IMR-90 (cell line): ENCODE results near the gene TP53BP2. TPM values are rescaled to one million over a fixed set of nuclear protein-coding genes. Genes with fewer than 3 reads are reported as not detected.
A peak's percentile ranks its signal among the peaks of the same experiment; 100 is the strongest.

ENCODE experiments used
- ATAC-seq: fragments of 200-7000 bp; cut with Tn5 transposase; 2 replicates; pipeline ENCODE4 v1.9.1; 2020; ENCODE audit warnings: low read depth, mild to moderate bottlenecking, moderate library complexity
- BruUV-seq: library from RNA; stranded (reverse); fragments of 400-500 nt; replicated peaks from 2 replicates; lab custom pipeline; 2021; lab: Mats Ljungman, UMichigan
- CTCF ChIA-PET: fragments of 300-600 bp; formaldehyde crosslinking; extraction: SDS; loops from one replicate; lab custom pipeline; 2021; ENCODE audit warnings: antibody characterized with exemption; lab: Yijun Ruan, JAX
- POLR2A ChIA-PET: fragments of 300-600 bp; sonication (Branson Sonifier 250); formaldehyde crosslinking; loops from one replicate; lab custom pipeline; 2022; ENCODE audit warnings: antibody characterized with exemption; ENCODE audit not compliant: unreplicated experiment; lab: Charles Lee
- DNase-seq: peaks from one replicate; pipeline ENCODE4 v3.0.0; 2013
- H2AFZ ChIP-seq: replicated peaks from 2 replicates; pipeline ENCODE3; 2013; ENCODE audit warnings: low read length, mild to moderate bottlenecking; ENCODE audit not compliant: poor library complexity
- H2AK5ac ChIP-seq: 2 replicates; pipeline ENCODE4 v1.6.1; 2013; ENCODE audit warnings: low read depth, low read length, inconsistent platforms
- H2AK9ac ChIP-seq: replicated peaks from 2 replicates; pipeline ENCODE3; 2013; ENCODE audit warnings: mild to moderate bottlenecking, low read depth, low read length, moderate library complexity; ENCODE audit not compliant: poor library complexity
- H2BK120ac ChIP-seq: 2 replicates; pipeline ENCODE4 v1.6.1; 2013; ENCODE audit warnings: low read depth, low read length, inconsistent platforms
- H2BK15ac ChIP-seq: 3 replicates; pipeline ENCODE4 v1.6.1; 2013; ENCODE audit warnings: low read depth, low read length, inconsistent platforms
- H2BK20ac ChIP-seq: 2 replicates; pipeline ENCODE4 v1.6.1; 2013; ENCODE audit warnings: low read depth, mild to moderate bottlenecking, inconsistent platforms, low read length, moderate library complexity
- H2BK5ac ChIP-seq: 2 replicates; pipeline ENCODE4 v1.6.1; 2013; ENCODE audit warnings: mild to moderate bottlenecking, low read depth, low read length, inconsistent platforms; ENCODE audit not compliant: poor library complexity, severe bottlenecking
- H3K14ac ChIP-seq: replicated peaks from 2 replicates; pipeline ENCODE4 v1.6.1; 2013; ENCODE audit warnings: low read depth, low read length, inconsistent platforms
- H3K18ac ChIP-seq: 2 replicates; pipeline ENCODE4 v1.6.1; 2013; ENCODE audit warnings: low read depth, low read length, control low read depth
- H3K23ac ChIP-seq: 2 replicates; pipeline ENCODE4 v1.6.1; 2013; ENCODE audit warnings: low read depth, low read length, inconsistent platforms
- H3K27ac ChIP-seq: 2 replicates; pipeline ENCODE4 v1.5.1; 2013; ENCODE audit warnings: mild to moderate bottlenecking, control low read depth, low read length; ENCODE audit not compliant: insufficient read depth
- H3K27me3 ChIP-seq: 2 replicates; pipeline ENCODE4 v1.6.1; 2013; ENCODE audit warnings: low read length; ENCODE audit not compliant: control insufficient read depth, insufficient read depth
- H3K36me3 ChIP-seq: 2 replicates; pipeline ENCODE4 v1.6.1; 2013; ENCODE audit warnings: low read length, mixed read lengths; ENCODE audit not compliant: control insufficient read depth, insufficient read depth
- H3K4ac ChIP-seq: 2 replicates; pipeline ENCODE4 v1.6.1; 2013; ENCODE audit warnings: low read depth, low read length, inconsistent platforms
- H3K4me1 ChIP-seq: 2 replicates; pipeline ENCODE4 v1.6.1; 2013; ENCODE audit warnings: low read length, mixed read lengths; ENCODE audit not compliant: control insufficient read depth, insufficient read depth
- H3K4me2 ChIP-seq: 2 replicates; pipeline ENCODE4 v1.6.1; 2013; ENCODE audit warnings: low read depth, mild to moderate bottlenecking, control low read depth, low read length, moderate library complexity
- H3K4me3 ChIP-seq: 2 replicates; pipeline ENCODE4 v1.5.1; 2013; ENCODE audit warnings: low read depth, mild to moderate bottlenecking, control low read depth, low read length, moderate library complexity; ENCODE audit not compliant: insufficient read depth
- H3K56ac ChIP-seq: 2 replicates; pipeline ENCODE4 v1.6.1; 2013; ENCODE audit warnings: low read length, inconsistent platforms; ENCODE audit not compliant: insufficient read depth; ENCODE audit errors: extremely low read depth
- H3K79me1 ChIP-seq, 2 experiments: 2 replicates each; pipeline ENCODE4 v1.6.1; 2013; ENCODE audit warnings: low read length in 2 of 2, inconsistent platforms in 1 of 2, low read depth in 1 of 2
- H3K9ac ChIP-seq: 2 replicates; pipeline ENCODE4 v1.6.1; 2013; ENCODE audit warnings: low read depth, low read length, control low read depth
- H3K9me1 ChIP-seq: 2 replicates; pipeline ENCODE4 v1.6.1; 2013; ENCODE audit warnings: low read length, inconsistent platforms; ENCODE audit not compliant: insufficient read depth
- H3K9me3 ChIP-seq: 2 replicates; pipeline ENCODE4 v1.6.1; 2013; ENCODE audit warnings: low read length; ENCODE audit not compliant: control insufficient read depth, insufficient read depth
- H4K20me1 ChIP-seq: 2 replicates; pipeline ENCODE4 v1.6.1; 2013; ENCODE audit warnings: low read length, inconsistent platforms; ENCODE audit not compliant: insufficient read depth
- H4K5ac ChIP-seq: 2 replicates; pipeline ENCODE4 v1.6.1; 2013; ENCODE audit warnings: mild to moderate bottlenecking, low read depth, low read length, control low read depth
- H4K8ac ChIP-seq, 2 experiments: 2 replicates each; pipeline ENCODE4 v1.6.1; 2013; ENCODE audit warnings: low read depth in 2 of 2, low read length in 2 of 2, control low read depth in 1 of 2, inconsistent platforms in 1 of 2
- H4K91ac ChIP-seq: 2 replicates; pipeline ENCODE4 v1.6.1; 2013; ENCODE audit warnings: low read depth, low read length, inconsistent platforms; ENCODE audit not compliant: insufficient read depth
- MAFK ChIP-seq: IDR thresholded peaks from 2 replicates; pipeline ENCODE4 v1.6.1; 2012; ENCODE audit warnings: low read depth, low read length, improper control_type of control experiment
- NFE2L2 ChIP-seq: fragments of 150-350 bp; IDR thresholded peaks from 2 replicates; pipeline ENCODE4 v1.6.1; 2016; ENCODE audit warnings: low read depth, mild to moderate bottlenecking, low read length
- WGBS, 2 experiments: methylation state at CpG; one replicate each; pipeline versions ENCODE4 v1.1.5 to v1.1.7; 2013; ENCODE audit warnings: missing lambda C conversion rate in 2 of 2; ENCODE audit not compliant: insufficient read length in 1 of 2; ENCODE audit errors: extremely low coverage in 2 of 2; 5-methylcytosine and 5-hydroxymethylcytosine counted together
- dilution Hi-C: fragments of 300-500 bp; cut with HindIII; formaldehyde crosslinking; loops from one replicate; pipeline ENCODE4 v1.14.3; 2018; ENCODE audit warnings: low sequenced_read_pairs; ENCODE audit not compliant: unreplicated experiment
- in situ Hi-C: fragments of 300-500 bp; cut with MboI; formaldehyde crosslinking; loops from 3 replicates; pipeline ENCODE4 v1.14.3; 2019; ENCODE audit warnings: low sequenced_read_pairs, inconsistent platforms, mixed read lengths
- intact Hi-C: fragments of 100-400 bp; cut with micrococcal nuclease; formaldehyde crosslinking; loops from 2 replicates; pipeline ENCODE4 v1.10.0; 2022
- polyA plus RNA-seq, 3 experiments: library from polyadenylated mRNA; depleted of rRNA; stranded (reverse); fragments of >200 nt; gene quantifications; 2 replicates each; pipeline ENCODE4 v1.2.3, GENCODE V29; 2012; ENCODE audit warnings: low replicate concordance in 1 of 3
- total RNA-seq: library from RNA; depleted of rRNA; stranded (reverse); fragments of >200 nt; gene quantifications from 2 replicates; pipeline ENCODE4 v1.2.3, GENCODE V29; 2012

The TP53BP2 gene
- total and polyA plus RNA-seq, 2 of the 4 experiments (the other 2 are of a cell fraction), result 19.9 to 35.0 TPM

GRCh38 chr1:223873044-223873443, 27.3 kb upstream of the TP53BP2 start:
- H4K5ac ChIP-seq, result no peak overlapping the region
- peaks cover 3% of the 10 kb centered on the region; the same call in 1 of the 2 replicates for H3K9me3 ChIP-seq
- no peaks in the 10 kb centered on the region for H3K4me1 ChIP-seq
- no peak overlapping the region for H3K4me3 ChIP-seq
- POLR2A ChIA-PET, result no interaction called here
- no peak overlapping the region for H3K9ac ChIP-seq
- no peaks in the 10 kb centered on the region for H4K20me1 ChIP-seq
- no peaks in the 10 kb centered on the region for H3K36me3 ChIP-seq
- no peak overlapping the region for H2BK120ac ChIP-seq
- H3K27me3 ChIP-seq, result peaks cover 13% of the 10 kb centered on the region
- intact Hi-C loops, result no loop called here
- 0 out of 2 replicates have a peak, but pooled peaks cover 3% of the 10 kb centered on the region for H3K9me1 ChIP-seq
- no peak overlapping the region for H4K91ac ChIP-seq
- DNase-seq, result peak; percentile 26
- H2BK20ac ChIP-seq, result no peak overlapping the region
- in situ Hi-C loops, result no loop called here
- no TSS peak for BruUV-seq
- H3K4me2 ChIP-seq, result no peak overlapping the region
- dilution Hi-C loops, result no loop called here
- no peak overlapping the region for H3K18ac ChIP-seq
- no peaks in the 10 kb centered on the region for H3K79me1 ChIP-seq
- H2AFZ ChIP-seq, result no peak overlapping the region
- no peak overlapping the region for H2BK5ac ChIP-seq
- no peak overlapping the region for H3K56ac ChIP-seq
- TF ChIP-seq NFE2L2 (no peak), MAFK (peak; percentile 43; the same call in 1 of the 2 replicates)
- ATAC-seq, result no peak
- H3K23ac ChIP-seq, result no peak overlapping the region
- no peak overlapping the region for H3K27ac ChIP-seq
- no peak overlapping the region for H3K4ac ChIP-seq
- no CpG with 5 or more reads among the region's 5 CpGs for WGBS, 2 experiments
- CTCF ChIA-PET, result no interaction called here
- no peak overlapping the region for H2AK5ac ChIP-seq
- no peak overlapping the region for H4K8ac ChIP-seq
- no peak overlapping the region for H2AK9ac ChIP-seq
- no peak overlapping the region for H3K14ac ChIP-seq
- no peak overlapping the region for H2BK15ac ChIP-seq
